HG02678 (cell line): Measurements from ENCODE around the gene HYAL2.

ENCODE experiments used
- ATAC-seq: cut with Tn5 transposase; IDR thresholded peaks from one replicate; pipeline ENCODE4 v1.9.1; 2021; ENCODE audit warnings: mild to moderate bottlenecking, moderate library complexity; ENCODE audit not compliant: unreplicated experiment

Gene HYAL2, protein sequence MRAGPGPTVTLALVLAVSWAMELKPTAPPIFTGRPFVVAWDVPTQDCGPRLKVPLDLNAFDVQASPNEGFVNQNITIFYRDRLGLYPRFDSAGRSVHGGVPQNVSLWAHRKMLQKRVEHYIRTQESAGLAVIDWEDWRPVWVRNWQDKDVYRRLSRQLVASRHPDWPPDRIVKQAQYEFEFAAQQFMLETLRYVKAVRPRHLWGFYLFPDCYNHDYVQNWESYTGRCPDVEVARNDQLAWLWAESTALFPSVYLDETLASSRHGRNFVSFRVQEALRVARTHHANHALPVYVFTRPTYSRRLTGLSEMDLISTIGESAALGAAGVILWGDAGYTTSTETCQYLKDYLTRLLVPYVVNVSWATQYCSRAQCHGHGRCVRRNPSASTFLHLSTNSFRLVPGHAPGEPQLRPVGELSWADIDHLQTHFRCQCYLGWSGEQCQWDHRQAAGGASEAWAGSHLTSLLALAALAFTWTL

DNA sequence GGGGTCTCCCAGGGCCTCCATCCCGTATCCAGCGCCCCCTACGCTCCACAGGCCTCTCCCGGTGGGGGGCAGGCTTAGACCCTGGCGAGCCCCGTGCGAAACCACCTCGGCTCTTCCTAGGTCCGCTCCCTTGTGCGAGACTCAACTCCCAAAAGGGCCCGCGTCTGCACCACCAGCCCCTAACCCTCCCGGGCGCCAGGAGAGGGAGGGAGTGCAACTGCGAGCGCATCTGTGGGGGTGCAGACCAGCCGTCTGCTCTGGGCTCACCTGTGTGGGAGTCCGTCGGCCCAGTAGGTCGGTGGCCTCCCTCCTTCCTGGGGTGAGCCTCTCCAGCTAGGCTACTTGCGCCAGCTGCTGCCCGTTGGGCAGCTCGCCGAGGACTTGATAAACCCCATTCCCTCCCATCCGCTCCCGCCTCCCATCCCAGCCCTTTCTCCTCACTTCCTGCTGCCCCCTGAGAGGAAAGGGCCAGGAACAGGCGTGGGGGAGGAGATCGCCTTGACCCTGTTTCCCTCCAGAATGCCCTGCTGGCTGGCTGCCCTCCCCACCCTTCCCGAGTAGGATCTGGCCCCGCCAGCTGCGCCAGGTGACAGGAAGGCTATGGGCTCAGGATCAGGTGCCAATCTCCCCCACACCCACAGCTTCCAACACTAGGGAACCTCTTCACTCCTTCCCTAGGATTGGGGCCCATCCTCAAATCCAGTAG, at the start of gene HYAL2:
HYAL2 (minus strand) TSS at position 360 of the 706 bp plus-strand sequence. CDS start 2,256 bp downstream, outside the sequence.
- ATAC-seq = no peak

DNA sequence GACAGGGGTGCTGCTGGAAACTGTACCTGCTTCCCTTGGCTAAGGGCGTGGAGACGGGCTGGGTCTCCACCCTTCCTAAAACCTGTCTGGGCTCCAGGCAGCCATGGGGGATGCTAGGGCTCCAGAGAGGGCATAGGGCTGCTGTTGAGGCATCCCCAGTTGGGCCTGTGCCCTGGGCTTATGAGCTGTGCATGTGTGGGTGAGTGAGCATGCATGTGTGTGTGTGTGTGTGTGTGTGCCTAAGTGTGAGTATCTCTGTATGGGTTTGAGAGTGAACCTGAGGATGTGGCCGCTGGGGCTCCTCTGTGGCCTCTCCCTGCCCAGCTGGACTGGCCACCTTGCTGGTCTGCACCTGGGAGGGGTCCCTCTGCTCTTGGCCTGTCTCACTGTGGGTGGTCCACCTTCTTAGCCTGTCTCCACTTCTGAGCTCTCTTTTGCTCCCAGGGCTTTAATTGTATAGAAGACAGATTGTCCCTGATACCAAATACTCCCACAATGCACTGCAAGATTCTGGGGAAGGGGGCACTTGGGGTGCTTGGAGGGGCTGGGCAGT, 48.7 kb upstream of the HYAL2 start:
- no peak for ATAC-seq

DNA sequence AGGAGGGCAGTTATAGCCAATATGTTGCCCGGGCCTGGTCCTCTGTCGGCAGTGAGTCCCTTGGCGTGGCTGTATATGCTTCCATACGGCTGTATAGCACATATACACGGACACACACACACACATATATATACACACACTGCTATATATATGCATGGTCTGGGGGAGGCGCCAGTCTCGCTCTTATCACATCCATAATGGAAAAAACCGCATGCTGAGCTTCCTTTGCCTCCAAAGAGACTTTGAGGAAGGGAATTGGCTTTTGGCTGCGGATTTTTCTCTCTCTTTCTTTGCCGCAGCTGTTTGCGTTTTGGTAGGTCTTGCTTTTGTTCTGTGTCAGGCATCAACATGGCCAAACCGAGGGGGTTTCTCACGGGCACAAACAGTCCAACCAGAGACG, 48.0 kb upstream of the HYAL2 start:
- ATAC-seq = no peak

DNA sequence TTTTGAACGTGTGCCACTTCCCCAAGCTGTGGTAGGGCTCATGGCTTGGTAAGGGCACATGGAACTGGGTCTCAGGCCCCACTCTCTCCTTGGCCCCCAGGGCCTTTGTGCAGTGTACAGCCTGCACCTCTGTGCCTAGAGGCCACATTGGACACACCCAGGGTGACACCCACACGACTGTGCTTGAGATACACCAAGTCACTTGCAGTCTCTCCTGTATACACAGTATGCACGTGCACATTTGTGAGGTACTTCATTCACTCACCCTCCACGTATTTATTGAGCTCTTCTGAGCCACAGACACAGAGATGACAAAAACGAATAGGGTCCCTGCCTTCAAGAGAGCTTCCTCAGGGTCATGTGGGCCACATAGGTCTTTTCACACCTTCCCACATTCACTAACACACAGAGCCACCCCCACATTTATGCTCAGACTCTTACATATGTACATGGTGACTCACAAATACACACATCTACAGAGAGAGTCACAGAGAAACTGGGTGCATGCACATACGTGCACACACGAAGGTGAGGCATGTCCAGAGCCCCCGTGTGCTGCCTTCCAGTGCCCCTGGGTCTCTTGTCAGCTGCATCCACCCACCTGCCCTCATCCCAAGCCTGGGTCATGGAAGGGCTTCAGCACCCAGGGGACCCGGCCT, 46.6 kb upstream of the HYAL2 start:
- no peak for ATAC-seq

DNA sequence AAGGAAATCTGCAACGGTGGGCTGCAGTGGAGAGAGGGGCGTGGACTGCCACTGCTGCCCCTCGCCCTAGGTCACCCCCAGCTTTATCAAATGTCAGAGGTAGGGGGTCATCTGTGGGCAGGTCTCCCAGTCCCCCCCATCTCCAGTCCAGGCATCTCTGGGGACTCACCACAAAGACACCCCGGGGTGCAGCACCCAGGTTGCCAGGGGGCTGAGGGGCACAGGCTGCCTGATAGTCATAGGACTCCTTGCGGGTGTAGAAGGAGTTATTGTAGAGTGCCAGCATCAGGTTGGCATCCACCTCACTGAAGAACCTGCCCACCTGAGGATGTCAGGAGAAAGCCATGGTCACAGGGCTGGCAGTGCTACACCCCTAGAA, 43.3 kb upstream of the HYAL2 start:
- no peak for ATAC-seq

DNA sequence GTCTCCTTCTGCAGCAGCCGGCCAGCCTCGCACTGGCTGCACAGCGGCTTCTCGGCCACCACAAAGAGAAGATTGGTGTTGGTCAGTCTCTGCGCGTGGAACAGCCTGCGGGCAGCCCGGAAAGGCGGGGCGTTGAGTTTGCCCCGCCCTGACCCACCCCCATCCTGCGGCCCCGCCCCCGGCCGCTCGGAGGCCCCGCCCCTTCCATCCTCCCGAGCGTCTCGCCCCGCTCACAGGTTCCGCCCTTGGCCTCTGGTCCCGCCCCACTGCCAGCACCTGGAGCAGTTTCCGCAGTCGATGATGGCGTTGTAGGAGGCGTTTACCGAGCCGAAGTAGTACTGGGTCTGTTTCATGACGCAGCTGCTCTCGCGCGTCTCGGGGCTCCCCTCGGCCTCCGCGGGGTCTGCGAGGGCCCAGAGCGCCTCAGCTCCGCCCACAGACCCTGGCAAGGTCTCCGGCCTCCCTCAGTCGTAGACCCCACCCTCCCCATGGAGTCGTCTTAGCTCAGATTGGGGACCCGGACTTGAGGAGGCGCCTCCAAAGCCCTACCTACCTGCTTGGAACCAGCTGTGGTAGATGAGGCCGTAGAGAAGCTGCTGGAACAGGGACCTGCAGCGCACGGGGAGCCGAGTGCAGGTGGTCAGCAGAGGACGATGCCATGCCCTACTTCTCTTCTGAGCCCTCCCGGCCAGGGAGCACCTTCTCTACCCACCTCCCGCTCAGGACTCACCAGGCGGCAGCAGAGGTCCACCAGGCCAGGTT, 42.7 kb upstream of the HYAL2 start:
- peak; percentile 92 for ATAC-seq

DNA sequence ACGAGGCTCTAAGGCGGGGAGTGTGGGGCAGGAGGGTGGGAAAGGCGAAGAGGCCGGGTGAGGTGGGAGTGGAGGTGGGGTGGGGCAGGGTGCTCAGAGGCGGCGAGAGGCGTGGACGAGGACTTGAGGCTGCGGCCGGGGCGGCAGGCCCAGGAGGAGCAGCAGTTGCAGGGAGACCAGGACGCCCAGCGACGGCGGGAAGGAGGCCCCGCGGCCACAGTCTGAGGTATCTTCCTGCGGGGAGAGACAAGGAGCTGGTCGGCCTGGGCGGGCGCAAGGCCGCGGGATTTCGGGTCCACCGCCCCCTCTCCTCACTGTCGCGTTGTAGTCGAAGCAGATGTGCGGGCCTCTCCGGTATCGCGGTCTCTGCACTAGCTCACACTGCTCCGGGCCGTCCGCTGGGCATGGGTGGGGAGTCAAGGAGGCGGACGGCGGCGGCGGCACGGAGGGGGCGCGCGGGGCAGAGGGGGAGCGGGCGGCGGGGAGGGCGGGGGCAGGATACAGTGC, 42.1 kb upstream of the HYAL2 start:
- ATAC-seq = no peak

DNA sequence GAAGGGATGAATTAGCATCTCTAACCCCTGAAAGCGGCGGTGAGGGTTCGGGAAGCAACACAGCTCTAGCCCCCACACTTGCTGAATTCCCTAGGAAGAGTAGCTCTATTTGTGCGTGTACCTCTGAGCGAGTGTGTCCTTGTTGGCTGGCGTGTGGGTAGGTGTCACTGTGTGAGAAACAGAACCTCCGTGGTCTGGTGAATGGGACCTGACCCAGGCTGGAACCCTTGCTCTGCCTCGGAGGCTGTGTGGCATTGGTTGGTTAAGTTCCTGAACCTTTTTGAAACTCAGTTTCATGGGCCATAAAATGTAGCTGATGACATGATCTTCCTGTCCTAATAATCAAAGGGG, 37.2 kb upstream of the HYAL2 start:
- peak; percentile 7 for ATAC-seq

DNA sequence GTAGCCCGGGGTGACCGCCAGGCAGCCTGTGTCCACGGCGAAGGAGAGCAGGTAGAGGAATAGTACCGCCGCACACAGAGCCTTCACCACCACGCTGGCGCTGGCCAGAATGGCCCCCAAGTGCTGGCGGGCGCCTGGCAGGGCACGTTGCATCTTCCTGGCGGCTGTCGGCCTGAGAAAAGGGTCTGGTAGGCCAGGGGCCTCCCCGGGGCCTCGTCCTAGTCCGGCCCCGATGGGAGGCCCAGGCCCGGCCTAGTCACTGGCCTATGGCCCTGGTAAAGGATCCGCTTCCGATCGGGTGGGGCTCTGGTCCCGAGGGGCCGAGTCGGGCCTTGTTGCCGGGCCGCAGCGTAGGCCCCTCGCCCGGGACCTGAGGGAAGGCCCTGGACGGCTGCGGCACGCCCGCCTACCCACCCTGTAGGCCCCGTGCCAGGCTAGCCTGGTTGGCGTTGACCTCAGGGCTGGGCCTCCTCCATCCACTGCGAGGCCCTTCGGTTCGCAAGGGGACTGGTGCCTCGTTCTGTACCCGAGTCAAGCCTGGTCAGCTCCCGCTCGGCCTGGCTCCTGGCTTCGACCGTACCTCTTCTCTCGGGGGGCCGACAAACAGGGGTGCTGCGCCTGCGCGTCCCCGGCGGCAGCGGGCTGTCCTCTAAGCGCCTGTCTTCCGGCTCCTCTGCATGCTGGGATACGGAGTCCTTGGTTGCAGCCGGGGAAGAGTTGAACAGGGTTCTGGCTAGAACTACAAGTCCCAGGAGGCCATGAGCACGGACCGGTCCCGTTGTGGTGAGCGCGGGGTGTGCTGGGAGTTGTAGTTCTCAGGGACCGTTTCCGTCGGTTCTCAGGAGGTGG, 36.6 kb upstream of the HYAL2 start, which contains the start of gene TMEM115:
TMEM115 (minus strand) TSS at position 611 of the 849 bp plus-strand sequence; CDS start at position 153, 458 bp downstream.
- peak; percentile 99 for ATAC-seq

DNA sequence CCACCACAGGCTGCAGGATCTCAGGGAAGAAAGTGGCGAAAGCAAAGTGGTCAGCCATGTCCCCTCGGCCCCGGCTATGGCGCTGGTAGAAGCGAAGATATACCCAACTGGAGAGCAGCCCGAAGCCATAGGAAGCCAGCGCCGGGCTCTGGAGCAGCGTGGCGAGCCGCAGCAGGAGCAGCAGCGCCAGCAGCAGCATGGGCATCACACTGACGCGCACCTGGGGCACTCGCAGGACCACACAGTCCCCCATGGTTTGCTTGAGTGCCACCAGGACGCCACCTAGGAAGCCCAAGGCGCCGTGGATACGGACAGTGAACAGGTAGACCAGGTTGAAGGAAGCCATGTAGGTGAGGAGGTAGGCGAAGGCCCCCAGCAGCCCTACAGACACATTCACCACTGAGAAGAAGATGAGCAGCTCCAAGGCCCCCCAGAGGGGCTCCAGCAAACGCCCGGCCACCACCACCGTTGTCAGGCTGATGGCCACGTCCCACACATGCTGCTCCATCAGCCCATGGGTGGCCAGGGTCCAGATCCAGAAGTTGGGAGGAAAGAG, 35.9 kb upstream of the HYAL2 start:
- ATAC-seq = no peak

DNA sequence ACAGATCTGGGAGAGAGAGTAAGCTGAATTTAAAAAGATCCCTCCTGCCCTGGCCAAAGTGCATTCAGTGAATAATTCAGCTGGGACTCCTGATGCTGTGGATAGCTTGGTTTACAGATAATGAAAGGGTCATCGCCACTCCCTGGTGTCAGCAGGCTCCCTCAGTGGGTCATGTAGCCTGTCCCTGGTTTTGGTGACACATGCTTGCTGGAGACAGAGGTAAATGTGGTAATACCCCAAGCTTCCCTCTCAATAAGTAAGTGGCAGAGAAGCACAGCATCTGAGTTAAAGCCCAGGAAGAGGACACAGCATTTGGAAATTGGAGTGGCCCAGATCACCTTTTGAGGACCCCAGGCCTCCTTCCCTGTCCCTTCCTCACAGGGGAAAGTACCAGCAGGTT, 34.9 kb upstream of the HYAL2 start:
- ATAC-seq = no peak

DNA sequence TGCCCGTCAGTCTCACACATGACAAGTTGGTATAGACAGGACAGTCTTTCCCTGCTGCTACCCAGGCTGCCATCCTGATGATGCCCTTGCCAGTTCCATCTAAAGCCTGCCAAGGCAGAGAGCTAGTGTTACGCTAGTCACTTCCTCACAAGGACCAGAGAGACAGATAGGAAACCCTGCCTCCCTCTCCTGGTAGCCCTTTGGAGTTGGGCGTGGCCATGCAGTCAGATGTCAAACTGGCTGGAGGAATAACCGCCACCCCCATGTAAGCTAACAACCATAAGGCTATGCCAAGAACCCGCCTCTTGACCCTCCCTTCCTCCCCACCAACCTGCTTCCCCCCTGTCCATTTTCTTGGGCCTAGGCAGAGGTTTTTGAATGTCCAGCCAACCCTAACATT, 34.0 kb upstream of the HYAL2 start:
- ATAC-seq = no peak

DNA sequence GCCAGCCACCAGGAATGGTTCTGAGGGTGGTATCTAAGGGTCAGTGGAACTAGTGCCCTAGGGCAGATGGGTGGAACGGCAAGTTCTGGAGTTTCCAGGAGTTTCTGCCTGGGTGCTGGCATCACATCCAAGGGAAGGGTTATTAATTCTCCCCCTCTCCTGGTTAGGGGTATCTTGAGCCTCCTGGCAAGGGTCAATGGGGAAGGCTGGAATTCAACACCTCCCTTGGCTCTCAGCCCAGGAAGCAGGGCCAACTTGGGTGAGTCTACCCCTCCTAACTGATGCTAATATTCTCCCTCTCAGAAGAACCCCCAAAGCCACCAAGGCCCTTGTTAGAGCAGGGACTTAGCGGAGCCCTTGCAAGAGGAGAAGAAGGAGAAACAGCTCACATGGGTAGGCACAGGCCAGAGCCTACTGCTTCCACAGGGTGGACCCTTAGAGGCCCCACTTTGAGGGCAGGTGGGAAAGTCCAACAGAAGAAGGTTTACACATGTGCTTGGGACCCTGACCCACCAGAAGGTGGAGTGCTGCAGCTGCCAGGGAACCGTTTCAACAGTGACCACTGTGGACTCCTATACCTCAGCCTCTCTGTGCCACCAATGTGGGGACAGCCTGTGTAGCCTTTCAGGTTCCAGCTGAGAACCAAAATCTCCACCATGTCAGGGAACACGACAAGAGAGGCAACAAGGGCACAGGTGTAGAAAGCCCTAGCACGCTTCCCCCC, 33.4 kb upstream of the HYAL2 start:
- ATAC-seq = no peak

DNA sequence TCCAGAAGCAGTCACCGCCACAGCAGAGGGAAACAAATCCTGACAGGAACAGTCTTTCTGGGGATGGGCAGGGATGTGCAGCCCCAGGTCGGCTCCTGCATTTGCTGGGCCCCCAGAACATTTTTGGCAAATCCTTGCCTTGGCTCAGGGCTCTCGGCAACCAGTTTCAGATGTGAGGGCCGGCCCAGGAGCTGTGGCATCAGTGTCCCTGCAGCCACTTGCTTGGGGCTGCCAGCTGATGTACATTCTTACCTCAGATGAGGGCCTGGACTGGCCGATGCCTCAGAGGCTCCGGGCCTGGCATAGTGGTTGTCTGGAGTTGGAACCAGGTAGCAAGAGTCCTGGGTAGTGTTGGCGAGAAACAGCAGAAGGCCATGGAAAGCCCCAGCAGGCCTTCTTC, 32.3 kb upstream of the HYAL2 start:
- ATAC-seq = no peak

DNA sequence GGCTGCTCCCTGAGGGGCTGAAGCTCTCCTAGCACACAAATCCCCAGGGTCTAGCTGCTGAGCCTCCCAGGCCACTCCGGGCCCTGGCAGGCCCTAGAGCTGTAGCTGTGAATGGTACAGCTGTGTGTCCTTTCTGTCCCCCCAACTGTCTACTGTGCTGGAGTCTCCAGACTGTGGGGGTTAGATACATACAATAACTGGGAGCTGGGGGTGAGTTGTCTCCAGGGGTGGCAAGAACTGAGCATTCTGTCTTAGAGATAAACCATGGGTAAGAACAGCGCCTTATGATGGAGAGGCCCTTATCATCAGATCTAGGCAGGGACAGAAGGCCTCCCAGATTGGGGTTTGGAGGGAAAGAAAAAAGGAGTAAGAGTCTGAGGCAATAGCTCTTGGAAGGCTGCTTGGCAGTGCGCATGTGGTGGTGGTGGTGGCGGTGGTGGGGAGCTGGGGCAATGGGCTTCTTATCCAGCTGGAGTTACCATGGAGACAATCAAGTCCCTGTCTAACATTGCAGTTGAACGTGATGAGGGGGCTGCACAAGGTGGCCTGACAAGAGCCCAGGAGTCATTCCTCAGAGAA, 31.7 kb upstream of the HYAL2 start:
- ATAC-seq = no peak

DNA sequence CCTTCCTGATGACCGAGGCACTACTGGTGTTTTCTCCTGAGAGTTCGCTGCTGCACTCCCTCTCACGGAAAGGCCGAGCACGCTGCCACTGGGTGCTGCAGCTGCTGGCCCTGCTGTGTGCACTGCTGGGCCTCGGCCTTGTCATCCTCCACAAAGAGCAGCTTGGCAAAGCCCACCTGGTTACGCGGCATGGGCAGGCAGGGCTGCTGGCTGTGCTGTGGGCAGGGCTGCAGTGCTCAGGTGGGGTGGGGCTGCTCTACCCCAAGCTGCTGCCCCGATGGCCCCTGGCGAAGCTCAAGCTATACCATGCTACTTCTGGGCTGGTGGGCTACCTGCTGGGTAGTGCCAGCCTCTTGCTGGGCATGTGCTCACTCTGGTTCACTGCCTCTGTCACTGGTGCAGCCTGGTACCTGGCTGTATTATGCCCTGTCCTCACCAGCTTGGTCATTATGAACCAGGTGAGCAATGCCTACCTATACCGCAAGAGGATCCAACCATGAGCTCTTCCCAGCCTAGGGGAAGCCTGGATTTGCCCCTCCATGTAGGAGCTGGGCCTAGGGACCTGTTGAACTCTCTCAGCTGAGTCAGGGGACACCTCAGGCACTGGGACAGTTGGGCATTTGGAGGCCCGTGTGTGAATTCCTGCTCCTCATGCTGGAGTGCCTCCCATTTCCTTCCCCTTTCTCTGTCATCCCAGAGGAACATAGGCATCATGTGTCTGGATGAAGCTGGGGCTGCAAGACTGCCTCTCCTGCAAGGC, 30.9 kb upstream of the HYAL2 start:
- ATAC-seq = no peak

DNA sequence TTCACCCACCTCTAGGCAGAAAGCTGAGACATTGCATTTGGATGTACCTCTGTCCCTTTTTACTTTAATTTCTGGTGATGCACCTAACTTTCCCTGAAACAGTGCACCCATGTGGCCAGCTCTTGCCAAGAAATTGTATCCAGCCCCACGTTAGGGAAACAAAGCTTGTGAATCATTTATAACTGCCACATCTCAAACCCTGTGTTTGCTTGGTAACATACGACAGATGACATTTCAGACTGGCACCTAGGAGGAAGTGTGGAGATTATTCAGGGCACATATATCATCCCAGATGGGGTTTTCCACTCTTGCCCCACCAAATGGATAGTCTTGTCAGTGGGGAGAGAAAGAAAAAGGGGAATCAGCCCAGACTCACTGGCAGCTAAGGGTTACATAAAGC, 30.2 kb upstream of the HYAL2 start:
- ATAC-seq = no peak

DNA sequence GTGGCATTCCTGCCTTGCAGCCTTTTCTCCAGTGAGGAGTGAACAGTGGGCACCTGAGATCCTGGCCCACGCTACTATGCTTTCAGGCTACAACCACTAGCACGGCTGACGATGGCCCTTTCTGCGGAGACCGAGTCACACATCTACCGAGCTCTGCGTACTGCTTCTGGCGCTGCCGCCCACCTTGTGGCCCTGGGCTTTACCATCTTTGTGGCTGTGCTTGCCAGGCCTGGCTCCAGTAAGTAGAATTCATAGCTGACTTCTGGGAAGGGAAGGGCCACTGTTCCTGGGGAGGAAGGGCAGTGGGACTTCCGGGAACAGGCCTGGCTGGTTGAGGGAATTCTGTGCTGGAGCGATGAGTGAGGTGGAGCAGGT, 28.8 kb upstream of the HYAL2 start:
- no peak for ATAC-seq
